ENCODE data around the gene BUB1B. TPM values are rescaled to one million over a fixed set of nuclear protein-coding genes. Genes with fewer than 3 reads are reported as not detected.

The BUB1B gene
- total RNA-seq, 1 experiment from 2014 or later = 192 TPM

- ChIA-PET CTCF (interaction anchor here (0.7 to 3.4 kb wide), 7 partner anchors 9 to 70 kb away, joined by 3 to 26 read pairs (median 4); no protein-coding TSS in a partner anchor), POLR2A (interaction anchor here (1.1 kb wide), 1 partner anchor 9 kb away, joined by 3 read pairs; no protein-coding TSS in a partner anchor)
- Mint-ChIP-seq H3K9me3 (no peaks in the 10 kb centered on the region), H3K27me3 (ENCODE audit: low read depth) (no peaks in the 10 kb centered on the region), H3K27ac (0 out of 2 replicates have a peak overlapping the region, but pooled peaks have one; percentile 76), H3K36me3 (no peaks in the 10 kb centered on the region), H3K4me3 (no peak overlapping the region), H3K4me1 (peaks cover 39% of the 10 kb centered on the region)
- TF ChIP-seq PREB (CRISPR knock-in tag; IDR thresholded peaks at IDR 0.05; ENCODE audit: borderline replicate concordance) = no peak
- no peak for TF ChIP-seq ZNF317 (CRISPR knock-in tag; IDR thresholded peaks at IDR 0.05; ENCODE audit: borderline replicate concordance, low read depth)
- no peak for TF ChIP-seq TEAD4 (CRISPR knock-in tag; IDR thresholded peaks at IDR 0.05)
- TF ChIP-seq CDX4 (CRISPR knock-in tag; IDR thresholded peaks at IDR 0.05; ENCODE audit: borderline replicate concordance) = no peak
- TF ChIP-seq MAX (CRISPR knock-in tag; IDR thresholded peaks at IDR 0.05) = peak; percentile 53; the same call in 1 of the 2 replicates
- no peak for TF ChIP-seq ATF1 (CRISPR knock-in tag; IDR thresholded peaks at IDR 0.05)
- TF ChIP-seq HMGXB4 (CRISPR knock-in tag; IDR thresholded peaks at IDR 0.05) = no peak
- peak; percentile 89 for TF ChIP-seq ATF3 (CRISPR knock-in tag; conservative IDR thresholded peaks at IDR 0.05)
- peak; percentile 99 for TF ChIP-seq GABPB1 (CRISPR knock-in tag; IDR thresholded peaks at IDR 0.05)
- TF ChIP-seq NR1H2 (CRISPR knock-in tag; IDR thresholded peaks at IDR 0.05) = no peak
- TF ChIP-seq ZBTB43 (CRISPR knock-in tag; IDR thresholded peaks at IDR 0.05) = no peak
- TF ChIP-seq NFYB (CRISPR knock-in tag; conservative IDR thresholded peaks at IDR 0.05; ENCODE audit: low read depth) = no peak
- no peak for TF ChIP-seq JAZF1 (CRISPR knock-in tag; IDR thresholded peaks at IDR 0.05)
- TF ChIP-seq FOXK1 (CRISPR knock-in tag; IDR thresholded peaks at IDR 0.05) = no peak
- DNase-seq (ENCODE audit: low spot score) (peak; percentile 63), ATAC-seq (peak; percentile 84)
Observed at GRCh38 chr15:40115670-40116093, 45.2 kb upstream of the BUB1B start.

- Mint-ChIP-seq H3K4me3 (no peak overlapping the region), H3K27ac (no peak overlapping the region), H3K9me3 (no peaks in the 10 kb centered on the region), H3K36me3 (no peaks in the 10 kb centered on the region), H3K4me1 (peaks cover 41% of the 10 kb centered on the region), H3K27me3 (ENCODE audit: low read depth) (no peaks in the 10 kb centered on the region)
- no peak for DNase-seq (ENCODE audit: low spot score)
- POLR2A ChIA-PET = no interaction called here
- CTCF ChIA-PET = no interaction called here
- no peak for ATAC-seq
- TF ChIP-seq EMX1 (CRISPR knock-in tag; IDR thresholded peaks at IDR 0.05) (no peak), E2F5 (CRISPR knock-in tag; IDR thresholded peaks at IDR 0.05) (no peak), ELF4 (CRISPR knock-in tag; IDR thresholded peaks at IDR 0.05; ENCODE audit: low read depth) (no peak), AFF4 (CRISPR knock-in tag; IDR thresholded peaks at IDR 0.05; ENCODE audit: borderline replicate concordance) (no peak), SP1 (CRISPR knock-in tag; conservative IDR thresholded peaks at IDR 0.05) (no peak), ZNF532 (CRISPR knock-in tag; IDR thresholded peaks at IDR 0.05; ENCODE audit: borderline replicate concordance) (no peak)
Observed at GRCh38 chr15:40118473-40118872, 42.4 kb upstream of the BUB1B start.

All from WTC11 (cell line).